Measurements from ENCODE around the gene ABHD8.

The ABHD8 gene

GRCh38 chr19:17266026-17266425, 37.2 kb downstream of the ABHD8 start:
- no peak for DNase-seq (ENCODE audit: low read depth in 2 of 2)

- DNase-seq (ENCODE audit: low read depth in 2 of 2): no peak
Observed at GRCh38 chr19:17264641-17264979, 38.6 kb downstream of the ABHD8 start, which contains the start of gene USHBP1. Gene USHBP1 (minus strand): TSS chr19:17264745. CDS start chr19:17264299, 446 bp downstream.

GRCh38 chr19:17263712-17264640, 39.2 kb downstream of the ABHD8 start:
- no peak for DNase-seq (ENCODE audit: low read depth in 2 of 2)

- DNase-seq (ENCODE audit: low read depth in 2 of 2): no peak
Observed at GRCh38 chr19:17262557-17262956, 40.7 kb downstream of the ABHD8 start.

- DNase-seq (ENCODE audit: low read depth in 2 of 2): peak; percentile 37 to 43
Observed at GRCh38 chr19:17260842-17261325, 42.3 kb downstream of the ABHD8 start.

- no peak for DNase-seq (ENCODE audit: low read depth in 2 of 2)
Observed at GRCh38 chr19:17259934-17260333, 43.3 kb downstream of the ABHD8 start.

- DNase-seq (ENCODE audit: low read depth in 2 of 2): no peak
Observed at GRCh38 chr19:17259118-17259780, 44.0 kb downstream of the ABHD8 start.

GRCh38 chr19:17256130-17256529, 47.1 kb downstream of the ABHD8 start:
- DNase-seq (ENCODE audit: low read depth in 2 of 2): no peak

- DNase-seq (ENCODE audit: low read depth in 2 of 2): no peak
Observed at GRCh38 chr19:17255150-17255621, 48.0 kb downstream of the ABHD8 start.

- no peak for DNase-seq (ENCODE audit: low read depth in 2 of 2)
Observed at GRCh38 chr19:17254636-17255035, 48.6 kb downstream of the ABHD8 start.

- DNase-seq (ENCODE audit: low read depth in 2 of 2): no peak
Observed at GRCh38 chr19:17249887-17250548, 53.2 kb downstream of the ABHD8 start.

GRCh38 chr19:17248011-17248776, 55.0 kb downstream of the ABHD8 start:
- no peak for DNase-seq (ENCODE audit: low read depth in 2 of 2)

GRCh38 chr19:17246681-17247425, 56.4 kb downstream of the ABHD8 start:
- no peak for DNase-seq (ENCODE audit: low read depth in 2 of 2)

GRCh38 chr19:17245535-17245984, 57.7 kb downstream of the ABHD8 start, which contains the start of gene NR2F6:
Gene NR2F6 (minus strand): TSS chr19:17245919. CDS start chr19:17245220, 699 bp downstream.
- DNase-seq (ENCODE audit: low read depth in 2 of 2): no peak

GRCh38 chr19:17244618-17245534, 58.3 kb downstream of the ABHD8 start:
- no peak for DNase-seq (ENCODE audit: low read depth in 2 of 2)

GRCh38 chr19:17243830-17244617, 59.2 kb downstream of the ABHD8 start:
- no peak for DNase-seq (ENCODE audit: low read depth in 2 of 2)

GRCh38 chr19:17243211-17243829, 59.9 kb downstream of the ABHD8 start:
- no peak for DNase-seq (ENCODE audit: low read depth in 2 of 2)
